ENCODE results near the gene TANC1. TPM values are rescaled to one million over a fixed set of nuclear protein-coding genes. Genes with fewer than 3 reads are reported as not detected.

TANC1 gene
- polyA plus RNA-seq, 1 donor from 2014 or later = 0.37 TPM

GRCh38 chr2:159177357-159177756, 208.9 kb downstream of the TANC1 start:
- no peaks in the 10 kb centered on the region for H3K79me2 ChIP-seq (replicated peaks; ENCODE audit: insufficient read depth, low read length)
- no peaks in the 10 kb centered on the region for H3F3A ChIP-seq (ENCODE audit: insufficient read depth, low read length, poor library complexity, severe bottlenecking)
- H2AFZ ChIP-seq (ENCODE audit: low read depth, low read length) = no peak overlapping the region
- H4K20me1 ChIP-seq (ENCODE audit: insufficient read depth) = no peaks in the 10 kb centered on the region
- no peaks in the 10 kb centered on the region for H3K9me3 ChIP-seq (ENCODE audit: low read length)
- no peaks in the 10 kb centered on the region for H3K27me3 ChIP-seq (ENCODE audit: insufficient read depth, low read depth, low read length)
- H3K4me2 ChIP-seq (ENCODE audit: low read length) = no peak overlapping the region
- H3K27ac ChIP-seq (ENCODE audit: low read length) = no peak overlapping the region
- H3K4me3 ChIP-seq (ENCODE audit: low read length) = no peak overlapping the region
- H3K9me2 ChIP-seq (ENCODE audit: insufficient read depth, low read length) = no peaks in the 10 kb centered on the region
- no peak overlapping the region for H3K9ac ChIP-seq (ENCODE audit: low read length)
- no peaks in the 10 kb centered on the region for H3K36me3 ChIP-seq (ENCODE audit: insufficient read depth, low read length)
- TF ChIP-seq EP300 (conservative IDR thresholded peaks at IDR 0.05; ENCODE audit: poor library complexity, severe bottlenecking) (no peak), EZH2 (IDR thresholded peaks at IDR 0.05; ENCODE audit: borderline replicate concordance, insufficient read depth, low read length, poor library complexity, severe bottlenecking) (no peak), MXI1 (conservative IDR thresholded peaks at IDR 0.05; ENCODE audit: poor library complexity, severe bottlenecking) (no peak), CTCF (IDR thresholded peaks at IDR 0.05; ENCODE audit: poor library complexity, severe bottlenecking) (no peak), REST (IDR thresholded peaks at IDR 0.05; ENCODE audit: borderline replicate concordance) (no peak)

DNA sequence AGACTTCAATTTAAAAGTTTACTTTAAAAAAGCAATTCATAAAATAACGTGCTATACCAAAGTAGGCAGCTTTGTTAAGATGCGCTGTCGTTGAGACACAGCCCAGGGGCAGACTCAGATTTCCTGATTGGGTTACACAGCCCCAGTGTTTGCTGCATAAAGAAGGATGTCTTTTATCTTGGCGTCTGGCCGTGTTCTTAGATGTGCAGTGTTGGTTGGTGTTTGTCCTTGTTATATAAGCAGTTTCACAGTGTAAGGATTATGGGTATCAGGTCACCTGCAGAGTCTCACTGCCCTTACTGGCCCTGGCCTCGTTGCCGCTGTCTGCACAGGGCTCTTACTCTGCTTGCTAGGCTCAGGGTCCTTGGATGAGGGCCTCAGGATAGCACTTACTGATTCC, 209.5 kb downstream of the TANC1 start:
- no peak overlapping the region for H3K4me2 ChIP-seq (ENCODE audit: low read length)
- TF ChIP-seq MXI1 (conservative IDR thresholded peaks at IDR 0.05; ENCODE audit: poor library complexity, severe bottlenecking) (no peak), SMC3 (conservative IDR thresholded peaks at IDR 0.05; ENCODE audit: poor library complexity) (no peak), EZH2 (IDR thresholded peaks at IDR 0.05; ENCODE audit: borderline replicate concordance, insufficient read depth, low read length, poor library complexity, severe bottlenecking) (no peak), POLR2AphosphoS5 (IDR thresholded peaks at IDR 0.05) (no peak), TAF1 (IDR thresholded peaks at IDR 0.05; ENCODE audit: low read depth) (no peak), RAD21 (conservative IDR thresholded peaks at IDR 0.05) (no peak)
- H3K4me3 ChIP-seq (ENCODE audit: low read length) = no peak overlapping the region
- no peak overlapping the region for H3K9ac ChIP-seq (ENCODE audit: low read length)
- H4K20me1 ChIP-seq (ENCODE audit: insufficient read depth) = no peaks in the 10 kb centered on the region
- H3K9me2 ChIP-seq (ENCODE audit: insufficient read depth, low read length) = no peaks in the 10 kb centered on the region
- no peak overlapping the region for H2AFZ ChIP-seq (ENCODE audit: low read depth, low read length)
- H3K9me3 ChIP-seq (ENCODE audit: low read length) = no peaks in the 10 kb centered on the region
- H3K36me3 ChIP-seq (ENCODE audit: insufficient read depth, low read length) = no peaks in the 10 kb centered on the region
- no peak overlapping the region for H3K27ac ChIP-seq (ENCODE audit: low read length)
- no peaks in the 10 kb centered on the region for H3K79me2 ChIP-seq (replicated peaks; ENCODE audit: insufficient read depth, low read length)
- H3F3A ChIP-seq (ENCODE audit: insufficient read depth, low read length, poor library complexity, severe bottlenecking) = no peaks in the 10 kb centered on the region
- H3K27me3 ChIP-seq (ENCODE audit: insufficient read depth, low read depth, low read length) = no peaks in the 10 kb centered on the region

DNA sequence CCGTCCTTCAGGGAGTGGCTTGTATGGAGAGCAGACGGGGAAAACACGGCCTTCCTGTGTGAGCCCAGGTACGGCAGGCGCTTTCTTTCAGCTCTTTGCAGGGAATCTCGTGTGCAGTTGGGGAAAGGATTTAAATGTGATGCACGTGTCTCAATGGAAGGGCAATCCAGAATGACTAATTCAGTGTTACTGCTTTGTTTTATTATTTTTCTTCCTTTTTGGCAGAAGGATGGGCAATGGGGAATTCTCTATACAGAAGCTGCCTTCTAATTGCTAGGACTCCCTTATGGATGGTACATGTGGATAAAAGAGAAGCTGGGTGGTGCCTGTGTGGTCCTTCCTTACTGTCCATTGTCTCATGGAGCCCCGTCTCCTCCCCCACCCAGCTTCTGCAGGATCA, 210.7 kb downstream of the TANC1 start:
- no peaks in the 10 kb centered on the region for H3K9me2 ChIP-seq (ENCODE audit: insufficient read depth, low read length)
- H3K4me3 ChIP-seq (ENCODE audit: low read length) = no peak overlapping the region
- H3K36me3 ChIP-seq (ENCODE audit: insufficient read depth, low read length) = no peaks in the 10 kb centered on the region
- H4K20me1 ChIP-seq (ENCODE audit: insufficient read depth) = no peaks in the 10 kb centered on the region
- no peak for TF ChIP-seq TAF1 (IDR thresholded peaks at IDR 0.05; ENCODE audit: low read depth)
- TF ChIP-seq SMC3 (conservative IDR thresholded peaks at IDR 0.05; ENCODE audit: poor library complexity) = no peak
- TF ChIP-seq CTCF (IDR thresholded peaks at IDR 0.05; ENCODE audit: poor library complexity, severe bottlenecking) = no peak
- no peak for TF ChIP-seq MXI1 (conservative IDR thresholded peaks at IDR 0.05; ENCODE audit: poor library complexity, severe bottlenecking)
- no peak for TF ChIP-seq POLR2AphosphoS5 (IDR thresholded peaks at IDR 0.05)
- no peak for TF ChIP-seq EP300 (conservative IDR thresholded peaks at IDR 0.05; ENCODE audit: poor library complexity, severe bottlenecking)
- TF ChIP-seq REST (IDR thresholded peaks at IDR 0.05; ENCODE audit: borderline replicate concordance) = no peak
- no peak overlapping the region for H3K4me2 ChIP-seq (ENCODE audit: low read length)
- no peak overlapping the region for H3K9ac ChIP-seq (ENCODE audit: low read length)
- H3K9me3 ChIP-seq (ENCODE audit: low read length) = no peaks in the 10 kb centered on the region
- no peaks in the 10 kb centered on the region for H3F3A ChIP-seq (ENCODE audit: insufficient read depth, low read length, poor library complexity, severe bottlenecking)
- no peaks in the 10 kb centered on the region for H3K27me3 ChIP-seq (ENCODE audit: insufficient read depth, low read depth, low read length)
- no peak overlapping the region for H2AFZ ChIP-seq (ENCODE audit: low read depth, low read length)
- H3K27ac ChIP-seq (ENCODE audit: low read length) = no peak overlapping the region
- no peaks in the 10 kb centered on the region for H3K79me2 ChIP-seq (replicated peaks; ENCODE audit: insufficient read depth, low read length)

Data from neural cell (in vitro differentiated cells).